Myometrial cell (primary cell): ENCODE measurements around the gene RBL2. TPM values are rescaled to one million over a fixed set of nuclear protein-coding genes. Genes with fewer than 3 reads are reported as not detected.

Experiments
- total RNA-seq: library from RNA; depleted of rRNA; stranded (reverse); fragments of >200 nt; gene quantifications from 2 replicates; pipeline ENCODE4 v1.2.3, GENCODE V29; 2015

RBL2 gene, protein sequence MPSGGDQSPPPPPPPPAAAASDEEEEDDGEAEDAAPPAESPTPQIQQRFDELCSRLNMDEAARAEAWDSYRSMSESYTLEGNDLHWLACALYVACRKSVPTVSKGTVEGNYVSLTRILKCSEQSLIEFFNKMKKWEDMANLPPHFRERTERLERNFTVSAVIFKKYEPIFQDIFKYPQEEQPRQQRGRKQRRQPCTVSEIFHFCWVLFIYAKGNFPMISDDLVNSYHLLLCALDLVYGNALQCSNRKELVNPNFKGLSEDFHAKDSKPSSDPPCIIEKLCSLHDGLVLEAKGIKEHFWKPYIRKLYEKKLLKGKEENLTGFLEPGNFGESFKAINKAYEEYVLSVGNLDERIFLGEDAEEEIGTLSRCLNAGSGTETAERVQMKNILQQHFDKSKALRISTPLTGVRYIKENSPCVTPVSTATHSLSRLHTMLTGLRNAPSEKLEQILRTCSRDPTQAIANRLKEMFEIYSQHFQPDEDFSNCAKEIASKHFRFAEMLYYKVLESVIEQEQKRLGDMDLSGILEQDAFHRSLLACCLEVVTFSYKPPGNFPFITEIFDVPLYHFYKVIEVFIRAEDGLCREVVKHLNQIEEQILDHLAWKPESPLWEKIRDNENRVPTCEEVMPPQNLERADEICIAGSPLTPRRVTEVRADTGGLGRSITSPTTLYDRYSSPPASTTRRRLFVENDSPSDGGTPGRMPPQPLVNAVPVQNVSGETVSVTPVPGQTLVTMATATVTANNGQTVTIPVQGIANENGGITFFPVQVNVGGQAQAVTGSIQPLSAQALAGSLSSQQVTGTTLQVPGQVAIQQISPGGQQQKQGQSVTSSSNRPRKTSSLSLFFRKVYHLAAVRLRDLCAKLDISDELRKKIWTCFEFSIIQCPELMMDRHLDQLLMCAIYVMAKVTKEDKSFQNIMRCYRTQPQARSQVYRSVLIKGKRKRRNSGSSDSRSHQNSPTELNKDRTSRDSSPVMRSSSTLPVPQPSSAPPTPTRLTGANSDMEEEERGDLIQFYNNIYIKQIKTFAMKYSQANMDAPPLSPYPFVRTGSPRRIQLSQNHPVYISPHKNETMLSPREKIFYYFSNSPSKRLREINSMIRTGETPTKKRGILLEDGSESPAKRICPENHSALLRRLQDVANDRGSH
- total RNA-seq: 28.3 and 39.3 TPM in 2 replicates

GRCh38 chr16:53434377-53435065 is at the start of gene RBL2:
Gene RBL2, plus strand, starts transcription at chr16:53434471. Its CDS starts 86 bp downstream, at chr16:53434557.

DNA sequence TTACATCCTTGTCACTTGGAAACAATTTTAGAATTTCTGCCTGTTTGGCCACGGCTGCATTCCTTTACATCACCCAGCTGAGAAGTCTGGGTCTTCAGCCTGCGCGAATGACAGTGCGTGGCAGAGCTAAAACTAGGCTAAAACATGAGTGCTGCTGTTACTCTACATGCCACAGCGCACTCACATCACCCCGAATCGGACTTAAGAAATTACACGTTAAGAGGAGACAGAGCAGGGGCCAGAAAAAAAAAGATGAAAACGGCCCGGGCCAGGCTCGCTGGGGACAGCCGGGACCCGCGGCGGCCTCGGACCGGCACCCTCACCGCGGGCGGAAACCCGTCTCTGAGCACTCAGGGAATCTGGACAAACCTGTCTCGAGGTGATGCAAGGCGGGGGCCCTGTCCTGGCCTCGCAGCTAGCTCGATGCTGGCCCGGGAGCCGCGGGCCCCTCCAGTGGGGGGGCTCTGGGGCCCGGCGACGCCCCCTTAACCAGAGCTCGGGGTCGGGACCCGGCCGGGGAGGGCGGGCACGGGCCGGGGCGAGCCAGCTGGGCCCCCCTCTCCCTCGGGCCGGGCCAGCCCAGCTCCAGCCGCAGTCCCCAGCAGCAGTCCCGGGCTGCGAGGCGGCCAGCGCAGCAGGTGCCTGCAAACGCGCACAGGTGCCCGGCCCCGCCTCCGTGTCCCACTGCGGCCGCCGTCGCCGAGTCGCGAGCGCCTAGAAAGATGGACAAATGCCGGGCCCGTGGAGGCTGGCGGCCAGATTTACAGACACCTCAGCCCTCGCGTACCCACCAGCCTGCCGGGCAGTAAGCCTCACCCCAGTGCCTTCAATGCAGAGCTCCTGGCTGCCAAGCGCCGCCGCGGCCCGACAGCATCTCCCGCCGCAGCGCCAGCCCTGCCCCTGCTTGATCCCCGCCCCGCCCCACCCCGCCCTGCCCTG is 68.3 kb downstream of the RBL2 start, which contains the start of gene AKTIP:
Gene AKTIP, minus strand, starts transcription at position 879 of the 939 bp plus-strand sequence. CDS start 2,950 bp downstream, outside the sequence.

Other genes with a start within 250 kb of the RBL2 start
- gene AKTIP, start 68.7 kb downstream of the RBL2 start, total RNA-seq: 12.4 and 20.6 TPM in 2 replicates